ENCODE measurements around the gene ASB5.
"Not testable (repeated sequence)": the region's sequence is repeated elsewhere in the genome, so short reads cannot be mapped to it uniquely, and the experiment has no call there.

GRCh38 chr4:176212351-176212750, 56.7 kb downstream of the ASB5 start:
- not testable (repeated sequence) for TF ChIP-seq POLR2A (IDR thresholded peaks at IDR 0.05; ENCODE audit: low read length); GATA1 (IDR thresholded peaks at IDR 0.05; ENCODE audit: low read depth, low read length)

Measured in erythroblast (primary cell).